ENCODE measurements around the gene LGALSL. TPM values are rescaled to one million over a fixed set of nuclear protein-coding genes. Genes with fewer than 3 reads are reported as not detected.

The LGALSL gene
- total and polyA plus RNA-seq, 2 donors (not counting 1 experiment from before 2014, with no cell fraction given), result 0.40 to 1.8 TPM

GRCh38 chr2:64422466-64422865 lies 31.5 kb upstream of the LGALSL start:
- ChIA-PET POLR2A (no interaction called here), CTCF (interaction anchor here (1.7 kb wide), 1 partner anchor 65 kb away, joined by 6 read pairs; no protein-coding TSS in a partner anchor)
- Histone ChIP-seq H3K79me2 (ENCODE audit: control insufficient read depth, insufficient read depth, low read length) (no peaks in the 10 kb centered on the region), H3K4me1 (ENCODE audit: control insufficient read depth in 2 of 2, insufficient read depth in 2 of 2, low read length in 2 of 2) (no peaks in the 10 kb centered on the region), H3K27ac (ENCODE audit: low read length in 2 of 2) (no peak overlapping the region), H3K9me3 (ENCODE audit: control extremely low read depth in 1 of 3, control insufficient read depth in 2 of 3, insufficient read depth in 1 of 3, low read length in 2 of 3) (no peaks in the 10 kb centered on the region), H3K9ac (ENCODE audit: low read length) (no peak overlapping the region), H3K4me2 (replicated peaks; ENCODE audit: low read depth, low read length, poor library complexity, severe bottlenecking) (no peak overlapping the region), H4K20me1 (ENCODE audit: control insufficient read depth, insufficient read depth, low read length, poor library complexity, severe bottlenecking) (no peaks in the 10 kb centered on the region), H3K36me3 (replicated peaks in 1 of 2; ENCODE audit: control extremely low read depth in 1 of 2, control insufficient read depth in 1 of 2, extremely low read depth in 1 of 2, insufficient read depth in 2 of 2, low read length in 1 of 2) (no peaks in the 10 kb centered on the region), H2AFZ (ENCODE audit: insufficient read depth, low read depth, low read length, poor library complexity, severe bottlenecking) (no peak overlapping the region), H3K4me3 (ENCODE audit: control extremely low read depth in 1 of 5, extremely low read depth in 1 of 5, insufficient read depth in 1 of 5, low read depth in 2 of 5, low read length in 4 of 5) (no peak overlapping the region), H3K27me3 (replicated peaks in 1 of 4; ENCODE audit: control extremely low read depth in 1 of 4, control insufficient read depth in 3 of 4, insufficient read depth in 4 of 4, low read length in 3 of 4) (no peaks in the 10 kb centered on the region)
- ATAC-seq (ENCODE audit: low read depth) (no peak), DNase-seq (no peak)
- no peaks in the 10 kb centered on the region for H3K27me3 Mint-ChIP-seq
- no peaks in the 10 kb centered on the region for H3K4me1 Mint-ChIP-seq
- H3K27ac Mint-ChIP-seq, result no peak overlapping the region
- intact Hi-C loops (cut with micrococcal nuclease), result loop anchor here (10.0 kb wide), 1 partner anchor 58 kb away; no protein-coding TSS in a partner anchor
- no peak for TF ChIP-seq EZH2 (IDR thresholded peaks at IDR 0.05; ENCODE audit: borderline replicate concordance, insufficient read depth, low read depth, low read length, poor library complexity, severe bottlenecking)
- TF ChIP-seq CTCF (IDR thresholded peaks at IDR 0.05), result no peak
- H3K9me3 Mint-ChIP-seq (ENCODE audit: insufficient read depth), result no peaks in the 10 kb centered on the region
- H3K4me3 Mint-ChIP-seq, result no peak overlapping the region
- no CpG with 5 or more reads among the region's 1 CpG for WGBS (ENCODE audit: insufficient coverage)

DNA sequence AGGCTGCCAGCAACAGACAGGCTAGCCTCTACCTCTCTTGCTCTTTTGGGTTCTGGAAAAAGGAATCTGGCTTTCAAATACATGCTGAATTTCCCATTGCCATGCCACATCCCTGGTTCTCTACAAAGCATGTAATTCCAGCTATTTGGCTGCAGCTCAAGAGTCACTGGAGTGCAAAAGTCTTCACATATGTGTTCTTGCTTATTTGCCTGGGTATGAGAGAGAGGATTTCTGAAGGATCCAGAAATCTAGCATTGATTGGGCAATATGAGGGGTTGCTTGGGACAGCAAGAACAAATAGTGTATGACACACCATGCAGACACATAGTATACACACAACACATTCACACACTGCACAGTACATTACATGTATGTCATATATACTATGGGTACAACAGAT lies 30.7 kb upstream of the LGALSL start:
- CTCF ChIA-PET, result no interaction called here
- no peak overlapping the region for H3K4me3 ChIP-seq (ENCODE audit: control extremely low read depth in 1 of 5, extremely low read depth in 1 of 5, insufficient read depth in 1 of 5, low read depth in 2 of 5, low read length in 4 of 5)

More for the DNA sequence above, 30.7 kb upstream of the LGALSL start:
- DNase-seq, result no peak
- Histone ChIP-seq H3K36me3 (replicated peaks in 1 of 2; ENCODE audit: control extremely low read depth in 1 of 2, control insufficient read depth in 1 of 2, extremely low read depth in 1 of 2, insufficient read depth in 2 of 2, low read length in 1 of 2) (no peaks in the 10 kb centered on the region), H3K27me3 (replicated peaks in 1 of 4; ENCODE audit: control extremely low read depth in 1 of 4, control insufficient read depth in 3 of 4, insufficient read depth in 4 of 4, low read length in 3 of 4) (no peaks in the 10 kb centered on the region), H3K27ac (ENCODE audit: low read length in 2 of 2) (no peak overlapping the region), H3K9ac (ENCODE audit: low read length) (no peak overlapping the region), H3K79me2 (ENCODE audit: control insufficient read depth, insufficient read depth, low read length) (no peaks in the 10 kb centered on the region), H3K9me3 (ENCODE audit: control extremely low read depth in 1 of 3, control insufficient read depth in 2 of 3, insufficient read depth in 1 of 3, low read length in 2 of 3) (no peaks in the 10 kb centered on the region), H4K20me1 (ENCODE audit: control insufficient read depth, insufficient read depth, low read length, poor library complexity, severe bottlenecking) (no peaks in the 10 kb centered on the region), H3K4me2 (replicated peaks; ENCODE audit: low read depth, low read length, poor library complexity, severe bottlenecking) (no peak overlapping the region), H2AFZ (ENCODE audit: insufficient read depth, low read depth, low read length, poor library complexity, severe bottlenecking) (no peak overlapping the region), H3K4me1 (ENCODE audit: control insufficient read depth in 2 of 2, insufficient read depth in 2 of 2, low read length in 2 of 2) (no peaks in the 10 kb centered on the region)
- no peaks in the 10 kb centered on the region for H3K27me3 Mint-ChIP-seq
- H3K27ac Mint-ChIP-seq, result no peak overlapping the region
- intact Hi-C loops (cut with micrococcal nuclease), result loop anchor here (10.0 kb wide), 1 partner anchor 59 kb away; no protein-coding TSS in a partner anchor
- no peak for ATAC-seq (ENCODE audit: low read depth)
- TF ChIP-seq CTCF (IDR thresholded peaks at IDR 0.05) (no peak), EZH2 (IDR thresholded peaks at IDR 0.05; ENCODE audit: borderline replicate concordance, insufficient read depth, low read depth, low read length, poor library complexity, severe bottlenecking) (no peak)
- no peaks in the 10 kb centered on the region for H3K4me1 Mint-ChIP-seq
- H3K4me3 Mint-ChIP-seq, result no peak overlapping the region
- no peaks in the 10 kb centered on the region for H3K9me3 Mint-ChIP-seq (ENCODE audit: insufficient read depth)
- POLR2A ChIA-PET, result no interaction called here
